ENCODE measurements around the gene RRM2. TPM values are rescaled to one million over a fixed set of nuclear protein-coding genes. Genes with fewer than 3 reads are reported as not detected.

RRM2 gene
- total RNA-seq, 1 donor from 2014 or later: 8.4 TPM

- H3K4me1 ChIP-seq: no peaks in the 10 kb centered on the region
- H3K4me3 ChIP-seq: no peak overlapping the region
- intact Hi-C loops (cut with DNase I): no loop called here
- no peak for ATAC-seq
- no peak for DNase-seq
- H3K36me3 ChIP-seq: no peaks in the 10 kb centered on the region
- H3K27me3 ChIP-seq (ENCODE audit: low read depth): no peaks in the 10 kb centered on the region
- no peak for TF ChIP-seq CTCF (IDR thresholded peaks at IDR 0.05)
- no peaks in the 10 kb centered on the region for H3K9me3 ChIP-seq
- no peak overlapping the region for H3K27ac ChIP-seq
Measured at GRCh38 chr2:10175441-10175840, 52.9 kb downstream of the RRM2 start.

- H3K36me3 ChIP-seq: no peaks in the 10 kb centered on the region
- H3K4me3 ChIP-seq: no peak overlapping the region
- DNase-seq (no peak), ATAC-seq (no peak)
- H3K9me3 ChIP-seq: no peaks in the 10 kb centered on the region
- H3K4me1 ChIP-seq: no peaks in the 10 kb centered on the region
- no peak overlapping the region for H3K27ac ChIP-seq
- H3K27me3 ChIP-seq (ENCODE audit: low read depth): no peaks in the 10 kb centered on the region
- no peak for TF ChIP-seq CTCF (IDR thresholded peaks at IDR 0.05)
- intact Hi-C loops (cut with DNase I): no loop called here
Measured at GRCh38 chr2:10178751-10179150, 56.2 kb downstream of the RRM2 start.

GRCh38 chr2:10179422-10179821, 56.9 kb downstream of the RRM2 start:
- intact Hi-C loops (cut with DNase I): no loop called here
- ATAC-seq: no peak

GRCh38 chr2:10180229-10180628, 57.7 kb downstream of the RRM2 start:
- Histone ChIP-seq H3K36me3 (no peaks in the 10 kb centered on the region), H3K27me3 (ENCODE audit: low read depth) (no peaks in the 10 kb centered on the region), H3K4me3 (no peak overlapping the region), H3K27ac (no peak overlapping the region), H3K4me1 (no peaks in the 10 kb centered on the region), H3K9me3 (no peaks in the 10 kb centered on the region)
- ATAC-seq (no peak), DNase-seq (no peak)
- intact Hi-C loops (cut with DNase I): no loop called here
- TF ChIP-seq CTCF (IDR thresholded peaks at IDR 0.05): no peak

More at GRCh38 chr2:10179422-10179821, 56.9 kb downstream of the RRM2 start:
- Histone ChIP-seq H3K36me3 (no peaks in the 10 kb centered on the region), H3K9me3 (no peaks in the 10 kb centered on the region), H3K4me1 (no peaks in the 10 kb centered on the region), H3K4me3 (no peak overlapping the region), H3K27me3 (ENCODE audit: low read depth) (no peaks in the 10 kb centered on the region), H3K27ac (no peak overlapping the region)
- DNase-seq: no peak
- TF ChIP-seq CTCF (IDR thresholded peaks at IDR 0.05): no peak

Other genes with a start within 250 kb of the RRM2 start
- gene GRHL1, start 171.0 kb upstream of the RRM2 start, total RNA-seq: 6.5 TPM
- gene KLF11, start 79.2 kb upstream of the RRM2 start, total RNA-seq: 40.8 TPM
- 2.6 TPM for gene CYS1, start 42.3 kb upstream of the RRM2 start, total RNA-seq
- gene HPCAL1, start 180.2 kb downstream of the RRM2 start, total RNA-seq: 132 TPM